ENCODE measurements around the gene MTUS2.

- TF ChIP-seq, protein P1, sequence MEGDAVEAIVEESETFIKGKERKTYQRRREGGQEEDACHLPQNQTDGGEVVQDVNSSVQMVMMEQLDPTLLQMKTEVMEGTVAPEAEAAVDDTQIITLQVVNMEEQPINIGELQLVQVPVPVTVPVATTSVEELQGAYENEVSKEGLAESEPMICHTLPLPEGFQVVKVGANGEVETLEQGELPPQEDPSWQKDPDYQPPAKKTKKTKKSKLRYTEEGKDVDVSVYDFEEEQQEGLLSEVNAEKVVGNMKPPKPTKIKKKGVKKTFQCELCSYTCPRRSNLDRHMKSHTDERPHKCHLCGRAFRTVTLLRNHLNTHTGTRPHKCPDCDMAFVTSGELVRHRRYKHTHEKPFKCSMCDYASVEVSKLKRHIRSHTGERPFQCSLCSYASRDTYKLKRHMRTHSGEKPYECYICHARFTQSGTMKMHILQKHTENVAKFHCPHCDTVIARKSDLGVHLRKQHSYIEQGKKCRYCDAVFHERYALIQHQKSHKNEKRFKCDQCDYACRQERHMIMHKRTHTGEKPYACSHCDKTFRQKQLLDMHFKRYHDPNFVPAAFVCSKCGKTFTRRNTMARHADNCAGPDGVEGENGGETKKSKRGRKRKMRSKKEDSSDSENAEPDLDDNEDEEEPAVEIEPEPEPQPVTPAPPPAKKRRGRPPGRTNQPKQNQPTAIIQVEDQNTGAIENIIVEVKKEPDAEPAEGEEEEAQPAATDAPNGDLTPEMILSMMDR (conservative IDR thresholded peaks at IDR 0.05; ENCODE audit: low read depth in 2 of 2), result no peak
- TF ChIP-seq REST (IDR thresholded peaks at IDR 0.05; ENCODE audit: unreplicated experiment) (no peak), POLR2AphosphoS5 (IDR thresholded peaks at IDR 0.05; ENCODE audit: low read depth) (no peak), EZH2 (IDR thresholded peaks at IDR 0.05; ENCODE audit: low read depth, unreplicated experiment) (no peak), JUNB (IDR thresholded peaks at IDR 0.05; ENCODE audit: unreplicated experiment) (no peak), EZH2phosphoT487 (IDR thresholded peaks at IDR 0.05; ENCODE audit: unreplicated experiment) (no peak), CREB1 (CRISPR knock-in tag; IDR thresholded peaks at IDR 0.05; ENCODE audit: low read depth) (no peak), NANOG (IDR thresholded peaks at IDR 0.05; ENCODE audit: borderline replicate concordance) (no peak), STAT1 (IDR thresholded peaks at IDR 0.05; ENCODE audit: unreplicated experiment) (no peak), ZNF114 (CRISPR knock-in tag; IDR thresholded peaks at IDR 0.05) (no peak), ZNF331 (CRISPR knock-in tag; IDR thresholded peaks at IDR 0.05; ENCODE audit: low read depth) (no peak)
- TF ChIP-seq, protein P2, sequence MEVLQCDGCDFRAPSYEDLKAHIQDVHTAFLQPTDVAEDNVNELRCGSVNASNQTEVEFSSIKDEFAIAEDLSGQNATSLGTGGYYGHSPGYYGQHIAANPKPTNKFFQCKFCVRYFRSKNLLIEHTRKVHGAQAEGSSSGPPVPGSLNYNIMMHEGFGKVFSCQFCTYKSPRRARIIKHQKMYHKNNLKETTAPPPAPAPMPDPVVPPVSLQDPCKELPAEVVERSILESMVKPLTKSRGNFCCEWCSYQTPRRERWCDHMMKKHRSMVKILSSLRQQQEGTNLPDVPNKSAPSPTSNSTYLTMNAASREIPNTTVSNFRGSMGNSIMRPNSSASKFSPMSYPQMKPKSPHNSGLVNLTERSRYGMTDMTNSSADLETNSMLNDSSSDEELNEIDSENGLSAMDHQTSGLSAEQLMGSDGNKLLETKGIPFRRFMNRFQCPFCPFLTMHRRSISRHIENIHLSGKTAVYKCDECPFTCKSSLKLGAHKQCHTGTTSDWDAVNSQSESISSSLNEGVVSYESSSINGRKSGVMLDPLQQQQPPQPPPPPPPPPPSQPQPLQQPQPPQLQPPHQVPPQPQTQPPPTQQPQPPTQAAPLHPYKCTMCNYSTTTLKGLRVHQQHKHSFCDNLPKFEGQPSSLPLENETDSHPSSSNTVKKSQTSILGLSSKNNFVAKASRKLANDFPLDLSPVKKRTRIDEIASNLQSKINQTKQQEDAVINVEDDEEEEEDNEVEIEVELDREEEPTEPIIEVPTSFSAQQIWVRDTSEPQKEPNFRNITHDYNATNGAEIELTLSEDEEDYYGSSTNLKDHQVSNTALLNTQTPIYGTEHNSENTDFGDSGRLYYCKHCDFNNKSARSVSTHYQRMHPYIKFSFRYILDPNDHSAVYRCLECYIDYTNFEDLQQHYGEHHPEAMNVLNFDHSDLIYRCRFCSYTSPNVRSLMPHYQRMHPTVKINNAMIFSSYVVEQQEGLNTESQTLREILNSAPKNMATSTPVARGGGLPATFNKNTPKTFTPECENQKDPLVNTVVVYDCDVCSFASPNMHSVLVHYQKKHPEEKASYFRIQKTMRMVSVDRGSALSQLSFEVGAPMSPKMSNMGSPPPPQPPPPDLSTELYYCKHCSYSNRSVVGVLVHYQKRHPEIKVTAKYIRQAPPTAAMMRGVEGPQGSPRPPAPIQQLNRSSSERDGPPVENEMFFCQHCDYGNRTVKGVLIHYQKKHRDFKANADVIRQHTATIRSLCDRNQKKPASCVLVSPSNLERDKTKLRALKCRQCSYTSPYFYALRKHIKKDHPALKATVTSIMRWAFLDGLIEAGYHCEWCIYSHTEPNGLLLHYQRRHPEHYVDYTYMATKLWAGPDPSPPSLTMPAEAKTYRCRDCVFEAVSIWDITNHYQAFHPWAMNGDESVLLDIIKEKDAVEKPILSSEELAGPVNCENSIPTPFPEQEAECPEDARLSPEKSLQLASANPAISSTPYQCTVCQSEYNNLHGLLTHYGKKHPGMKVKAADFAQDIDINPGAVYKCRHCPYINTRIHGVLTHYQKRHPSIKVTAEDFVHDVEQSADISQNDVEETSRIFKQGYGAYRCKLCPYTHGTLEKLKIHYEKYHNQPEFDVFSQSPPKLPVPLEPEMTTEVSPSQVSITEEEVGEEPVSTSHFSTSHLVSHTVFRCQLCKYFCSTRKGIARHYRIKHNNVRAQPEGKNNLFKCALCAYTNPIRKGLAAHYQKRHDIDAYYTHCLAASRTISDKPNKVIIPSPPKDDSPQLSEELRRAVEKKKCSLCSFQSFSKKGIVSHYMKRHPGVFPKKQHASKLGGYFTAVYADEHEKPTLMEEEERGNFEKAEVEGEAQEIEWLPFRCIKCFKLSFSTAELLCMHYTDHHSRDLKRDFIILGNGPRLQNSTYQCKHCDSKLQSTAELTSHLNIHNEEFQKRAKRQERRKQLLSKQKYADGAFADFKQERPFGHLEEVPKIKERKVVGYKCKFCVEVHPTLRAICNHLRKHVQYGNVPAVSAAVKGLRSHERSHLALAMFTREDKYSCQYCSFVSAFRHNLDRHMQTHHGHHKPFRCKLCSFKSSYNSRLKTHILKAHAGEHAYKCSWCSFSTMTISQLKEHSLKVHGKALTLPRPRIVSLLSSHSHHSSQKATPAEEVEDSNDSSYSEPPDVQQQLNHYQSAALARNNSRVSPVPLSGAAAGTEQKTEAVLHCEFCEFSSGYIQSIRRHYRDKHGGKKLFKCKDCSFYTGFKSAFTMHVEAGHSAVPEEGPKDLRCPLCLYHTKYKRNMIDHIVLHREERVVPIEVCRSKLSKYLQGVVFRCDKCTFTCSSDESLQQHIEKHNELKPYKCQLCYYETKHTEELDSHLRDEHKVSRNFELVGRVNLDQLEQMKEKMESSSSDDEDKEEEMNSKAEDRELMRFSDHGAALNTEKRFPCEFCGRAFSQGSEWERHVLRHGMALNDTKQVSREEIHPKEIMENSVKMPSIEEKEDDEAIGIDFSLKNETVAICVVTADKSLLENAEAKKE (CRISPR knock-in tag; IDR thresholded peaks at IDR 0.05), result no peak
- TF ChIP-seq, protein P3, sequence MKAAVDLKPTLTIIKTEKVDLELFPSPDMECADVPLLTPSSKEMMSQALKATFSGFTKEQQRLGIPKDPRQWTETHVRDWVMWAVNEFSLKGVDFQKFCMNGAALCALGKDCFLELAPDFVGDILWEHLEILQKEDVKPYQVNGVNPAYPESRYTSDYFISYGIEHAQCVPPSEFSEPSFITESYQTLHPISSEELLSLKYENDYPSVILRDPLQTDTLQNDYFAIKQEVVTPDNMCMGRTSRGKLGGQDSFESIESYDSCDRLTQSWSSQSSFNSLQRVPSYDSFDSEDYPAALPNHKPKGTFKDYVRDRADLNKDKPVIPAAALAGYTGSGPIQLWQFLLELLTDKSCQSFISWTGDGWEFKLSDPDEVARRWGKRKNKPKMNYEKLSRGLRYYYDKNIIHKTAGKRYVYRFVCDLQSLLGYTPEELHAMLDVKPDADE (IDR thresholded peaks at IDR 0.05), result no peak
These were observed 10.4 kb downstream of the MTUS2 start for GRCh38 chr13:28830580-28830979.
